ENCODE data around the gene FBXW8. TPM values are rescaled to one million over a fixed set of nuclear protein-coding genes. Genes with fewer than 3 reads are reported as not detected.

Gene FBXW8
- total and polyA plus RNA-seq, 2 donors (not counting 3 experiments of a cell fraction or from before 2014, with no cell fraction given) = 15.4 TPM

DNA sequence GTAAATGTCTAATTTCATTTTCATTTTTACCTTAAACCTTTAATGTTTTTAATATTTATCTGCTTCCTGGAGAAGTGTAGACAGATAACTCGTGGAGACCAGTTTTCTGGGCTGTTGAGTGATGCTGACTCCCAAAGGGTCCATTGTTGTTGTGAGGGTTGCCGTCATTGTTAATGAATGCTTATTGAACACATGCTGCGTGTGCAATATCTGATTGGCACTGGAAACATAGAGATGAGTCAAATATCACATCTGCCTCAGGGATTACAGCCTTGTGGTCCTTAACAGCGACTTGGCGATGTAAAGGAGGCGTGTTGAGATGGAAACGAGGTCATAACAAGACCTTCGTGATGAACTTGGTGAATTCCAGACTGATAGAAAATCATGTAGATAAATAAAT, 85.9 kb downstream of the FBXW8 start:
- no peak for FAIRE-seq
- dilution Hi-C loops (cut with MboI; ENCODE audit: extremely low pct_ligation_motif_present, low sequenced_read_pairs) (no loop called here), intact Hi-C loops (cut with micrococcal nuclease) (no loop called here)
- no TSS peak for BruUV-seq (replicated peaks)
- no peaks in the 10 kb centered on the region for H3K79me2 ChIP-seq (ENCODE audit: control insufficient read depth, insufficient read depth, low read length)
- no peaks in the 10 kb centered on the region for H3K9me3 ChIP-seq (replicated peaks; ENCODE audit: control insufficient read depth, insufficient read depth, low read length)
- POLR2A ChIA-PET = no interaction called here
- H3K9me1 ChIP-seq (replicated peaks; ENCODE audit: control insufficient read depth, extremely low read depth, insufficient read depth, low read length) = no peaks in the 10 kb centered on the region
- H3K36me3 ChIP-seq (ENCODE audit: control insufficient read depth in 2 of 2, extremely low read depth in 1 of 2, insufficient read depth in 2 of 2, low read length in 2 of 2) = peaks cover 0 to 3% of the 10 kb centered on the region in 2 experiments
- H3K4me2 ChIP-seq (ENCODE audit: insufficient read depth, low read length) = no peak overlapping the region
- no peaks in the 10 kb centered on the region for H4K20me1 ChIP-seq (replicated peaks; ENCODE audit: control insufficient read depth, extremely low read depth, insufficient read depth, low read length)
- DNase-seq (ENCODE audit: low read depth, low spot score) = no peak
- H3K27ac ChIP-seq (ENCODE audit: insufficient read depth, low read depth, low read length) = no peak overlapping the region
- H3K4me3 ChIP-seq (replicated peaks in 1 of 3; ENCODE audit: insufficient read depth in 1 of 3, low read depth in 1 of 3, low read length in 3 of 3) = no peak overlapping the region
- H3K27me3 ChIP-seq (ENCODE audit: control insufficient read depth in 2 of 2, insufficient read depth in 2 of 2, low read length in 2 of 2) = no peaks in the 10 kb centered on the region
- TF ChIP-seq GATA2 (IDR thresholded peaks at IDR 0.05; ENCODE audit: insufficient read depth, insufficient read length, low read depth, low read length) (no peak), MYC (IDR thresholded peaks at IDR 0.05; ENCODE audit: low read depth, low read length) (no peak), EZH2 (IDR thresholded peaks at IDR 0.05; ENCODE audit: borderline replicate concordance, low read depth, low read length, severe bottlenecking) (no peak), JUN (IDR thresholded peaks at IDR 0.05; ENCODE audit: borderline replicate concordance, insufficient read depth, insufficient read length, low read depth) (no peak)
- TF ChIP-seq, protein P1, sequence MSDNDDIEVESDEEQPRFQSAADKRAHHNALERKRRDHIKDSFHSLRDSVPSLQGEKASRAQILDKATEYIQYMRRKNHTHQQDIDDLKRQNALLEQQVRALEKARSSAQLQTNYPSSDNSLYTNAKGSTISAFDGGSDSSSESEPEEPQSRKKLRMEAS (IDR thresholded peaks at IDR 0.05; ENCODE audit: insufficient read depth, insufficient read length) = no peak
- no peak overlapping the region for H2AFZ ChIP-seq (ENCODE audit: low read depth, low read length)
- H3K4me1 ChIP-seq (ENCODE audit: control insufficient read depth, extremely low read depth, insufficient read depth, low read length) = no peaks in the 10 kb centered on the region
- CTCF ChIA-PET = no interaction called here
- no peak overlapping the region for H3K9ac ChIP-seq (replicated peaks; ENCODE audit: extremely low read depth, insufficient read depth, low read length)

DNA sequence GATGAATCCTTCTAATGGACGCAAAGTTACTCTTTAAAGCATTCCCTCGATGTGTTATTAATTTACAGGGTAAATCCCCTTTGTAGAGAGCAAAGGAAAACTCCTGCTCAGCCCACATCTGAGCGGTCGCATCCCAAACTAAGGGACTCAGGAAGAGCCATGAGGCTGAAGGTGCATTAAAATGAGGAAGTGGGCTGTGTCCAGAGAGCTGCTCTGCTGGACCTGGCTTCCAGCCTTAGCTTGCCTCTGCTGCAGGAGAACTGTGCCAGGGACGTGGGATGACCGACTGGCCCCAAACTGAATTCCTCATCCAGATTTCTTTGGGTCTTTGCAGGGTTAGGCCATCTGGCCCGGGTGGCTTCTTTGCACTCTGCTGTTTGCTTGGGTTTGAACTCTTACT, 88.3 kb downstream of the FBXW8 start:
- DNase-seq (ENCODE audit: low read depth, low spot score) = no peak
- H3K4me1 ChIP-seq (ENCODE audit: control insufficient read depth, extremely low read depth, insufficient read depth, low read length) = no peaks in the 10 kb centered on the region
- no peak for FAIRE-seq
- H3K9ac ChIP-seq (replicated peaks; ENCODE audit: extremely low read depth, insufficient read depth, low read length) = no peak overlapping the region
- H3K36me3 ChIP-seq (ENCODE audit: control insufficient read depth in 2 of 2, extremely low read depth in 1 of 2, insufficient read depth in 2 of 2, low read length in 2 of 2) = peaks cover 0 to 3% of the 10 kb centered on the region in 2 experiments
- no peak overlapping the region for H3K4me2 ChIP-seq (ENCODE audit: insufficient read depth, low read length)
- H3K9me3 ChIP-seq (replicated peaks; ENCODE audit: control insufficient read depth, insufficient read depth, low read length) = no peaks in the 10 kb centered on the region
- dilution Hi-C loops (cut with MboI; ENCODE audit: extremely low pct_ligation_motif_present, low sequenced_read_pairs) (no loop called here), intact Hi-C loops (cut with micrococcal nuclease) (no loop called here)
- no peak for TF ChIP-seq FOS (IDR thresholded peaks at IDR 0.05; ENCODE audit: borderline replicate concordance, insufficient read depth, low read length)
- TF ChIP-seq EZH2 (IDR thresholded peaks at IDR 0.05; ENCODE audit: borderline replicate concordance, low read depth, low read length, severe bottlenecking) = no peak
- no peak for TF ChIP-seq GATA2 (IDR thresholded peaks at IDR 0.05; ENCODE audit: insufficient read depth, insufficient read length, low read depth, low read length)
- no peak for TF ChIP-seq POLR2AphosphoS5 (IDR thresholded peaks at IDR 0.05; ENCODE audit: insufficient read depth, low read depth, low read length)
- TF ChIP-seq POLR2A (IDR thresholded peaks at IDR 0.05; ENCODE audit: low read depth, low read length) = no peak
- TF ChIP-seq MYC (IDR thresholded peaks at IDR 0.05; ENCODE audit: low read depth, low read length) = no peak
- TF ChIP-seq, protein P2, sequence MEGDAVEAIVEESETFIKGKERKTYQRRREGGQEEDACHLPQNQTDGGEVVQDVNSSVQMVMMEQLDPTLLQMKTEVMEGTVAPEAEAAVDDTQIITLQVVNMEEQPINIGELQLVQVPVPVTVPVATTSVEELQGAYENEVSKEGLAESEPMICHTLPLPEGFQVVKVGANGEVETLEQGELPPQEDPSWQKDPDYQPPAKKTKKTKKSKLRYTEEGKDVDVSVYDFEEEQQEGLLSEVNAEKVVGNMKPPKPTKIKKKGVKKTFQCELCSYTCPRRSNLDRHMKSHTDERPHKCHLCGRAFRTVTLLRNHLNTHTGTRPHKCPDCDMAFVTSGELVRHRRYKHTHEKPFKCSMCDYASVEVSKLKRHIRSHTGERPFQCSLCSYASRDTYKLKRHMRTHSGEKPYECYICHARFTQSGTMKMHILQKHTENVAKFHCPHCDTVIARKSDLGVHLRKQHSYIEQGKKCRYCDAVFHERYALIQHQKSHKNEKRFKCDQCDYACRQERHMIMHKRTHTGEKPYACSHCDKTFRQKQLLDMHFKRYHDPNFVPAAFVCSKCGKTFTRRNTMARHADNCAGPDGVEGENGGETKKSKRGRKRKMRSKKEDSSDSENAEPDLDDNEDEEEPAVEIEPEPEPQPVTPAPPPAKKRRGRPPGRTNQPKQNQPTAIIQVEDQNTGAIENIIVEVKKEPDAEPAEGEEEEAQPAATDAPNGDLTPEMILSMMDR (IDR thresholded peaks at IDR 0.05; ENCODE audit: extremely low read depth in 1 of 2, insufficient read depth in 1 of 2, low read depth in 1 of 2, low read length in 2 of 2) = no peak
- no peak for TF ChIP-seq JUN (IDR thresholded peaks at IDR 0.05; ENCODE audit: borderline replicate concordance, insufficient read depth, insufficient read length, low read depth)
- TF ChIP-seq, protein P1 (IDR thresholded peaks at IDR 0.05; ENCODE audit: insufficient read depth, insufficient read length) = no peak
- H3K9me1 ChIP-seq (replicated peaks; ENCODE audit: control insufficient read depth, extremely low read depth, insufficient read depth, low read length) = no peaks in the 10 kb centered on the region
- H3K27ac ChIP-seq (ENCODE audit: insufficient read depth, low read depth, low read length) = no peak overlapping the region
- BruUV-seq (replicated peaks) = no TSS peak
- no peak overlapping the region for H2AFZ ChIP-seq (ENCODE audit: low read depth, low read length)
- no peaks in the 10 kb centered on the region for H3K27me3 ChIP-seq (ENCODE audit: control insufficient read depth in 2 of 2, insufficient read depth in 2 of 2, low read length in 2 of 2)
- ChIA-PET POLR2A (no interaction called here), CTCF (no interaction called here)
- H3K4me3 ChIP-seq (replicated peaks in 1 of 3; ENCODE audit: insufficient read depth in 1 of 3, low read depth in 1 of 3, low read length in 3 of 3) = no peak overlapping the region
- H4K20me1 ChIP-seq (replicated peaks; ENCODE audit: control insufficient read depth, extremely low read depth, insufficient read depth, low read length) = no peaks in the 10 kb centered on the region
- H3K79me2 ChIP-seq (ENCODE audit: control insufficient read depth, insufficient read depth, low read length) = no peaks in the 10 kb centered on the region

Data from endothelial cell of umbilical vein (primary cell).